BJ (cell line): ENCODE data around the gene SPAG16. TPM values are rescaled to one million over a fixed set of nuclear protein-coding genes. Genes with fewer than 3 reads are reported as not detected.

ENCODE experiments used
- CTCF ChIA-PET: fragments of 350-600 bp; formaldehyde crosslinking; extraction: SDS; loops from one replicate; lab custom pipeline; 2021; ENCODE audit warnings: antibody characterized with exemption, inconsistent platforms; lab: Yijun Ruan, JAX
- POLR2A ChIA-PET: fragments of 300-600 bp; sonication (Branson Sonifier 250); formaldehyde crosslinking; extraction: SDS; loops from one replicate; lab custom pipeline; 2021; ENCODE audit warnings: antibody characterized with exemption; lab: Charles Lee
- DNase-seq: peaks from one replicate; pipeline ENCODE4 v3.0.0-alpha.2; 2011; ENCODE audit warnings: low read depth
- H3K27me3 ChIP-seq: 2 replicates; pipeline ENCODE4 v1.6.0; 2011; ENCODE audit warnings: low read length; ENCODE audit not compliant: control insufficient read depth, insufficient read depth
- H3K36me3 ChIP-seq: 2 replicates; pipeline ENCODE4 v1.5.1; 2011; ENCODE audit warnings: low read length; ENCODE audit not compliant: control insufficient read depth, insufficient read depth
- H3K4me3 ChIP-seq: 2 replicates; pipeline ENCODE4 v1.5.1; 2011; ENCODE audit warnings: low read depth, mild to moderate bottlenecking, control low read depth, low read length
- CTCF ChIP-seq: IDR thresholded peaks from 2 replicates; pipeline ENCODE4 v1.5.1; 2011; ENCODE audit warnings: low read depth, mild to moderate bottlenecking, control low read depth, inconsistent platforms, low read length, moderate library complexity; ENCODE audit not compliant: insufficient read depth
- polyA plus RNA-seq: library from polyadenylated mRNA; depleted of rRNA; stranded (reverse); fragments of >200 nt; gene quantifications from 2 replicates; pipeline ENCODE4 v1.2.3, GENCODE V29; 2011

The SPAG16 gene
- polyA plus RNA-seq, 1 experiment, result 11.0 TPM

- POLR2A ChIA-PET, result no interaction called here
- H3K27me3 ChIP-seq, result no peaks in the 10 kb centered on the region
- H3K36me3 ChIP-seq, result no peaks in the 10 kb centered on the region
- H3K4me3 ChIP-seq, result no peak overlapping the region
- CTCF ChIA-PET, result no interaction called here
- DNase-seq, result no peak
- TF ChIP-seq CTCF, result no peak
These were observed 325.4 kb downstream of the SPAG16 start for GRCh38 chr2:213609570-213610170.

- POLR2A ChIA-PET, result no interaction called here
- no peak for TF ChIP-seq CTCF
- no peak overlapping the region for H3K4me3 ChIP-seq
- H3K36me3 ChIP-seq, result no peaks in the 10 kb centered on the region
- no peaks in the 10 kb centered on the region for H3K27me3 ChIP-seq
- CTCF ChIA-PET, result no interaction called here
- DNase-seq, result no peak
These were observed 342.9 kb downstream of the SPAG16 start for GRCh38 chr2:213627054-213627710.

DNA sequence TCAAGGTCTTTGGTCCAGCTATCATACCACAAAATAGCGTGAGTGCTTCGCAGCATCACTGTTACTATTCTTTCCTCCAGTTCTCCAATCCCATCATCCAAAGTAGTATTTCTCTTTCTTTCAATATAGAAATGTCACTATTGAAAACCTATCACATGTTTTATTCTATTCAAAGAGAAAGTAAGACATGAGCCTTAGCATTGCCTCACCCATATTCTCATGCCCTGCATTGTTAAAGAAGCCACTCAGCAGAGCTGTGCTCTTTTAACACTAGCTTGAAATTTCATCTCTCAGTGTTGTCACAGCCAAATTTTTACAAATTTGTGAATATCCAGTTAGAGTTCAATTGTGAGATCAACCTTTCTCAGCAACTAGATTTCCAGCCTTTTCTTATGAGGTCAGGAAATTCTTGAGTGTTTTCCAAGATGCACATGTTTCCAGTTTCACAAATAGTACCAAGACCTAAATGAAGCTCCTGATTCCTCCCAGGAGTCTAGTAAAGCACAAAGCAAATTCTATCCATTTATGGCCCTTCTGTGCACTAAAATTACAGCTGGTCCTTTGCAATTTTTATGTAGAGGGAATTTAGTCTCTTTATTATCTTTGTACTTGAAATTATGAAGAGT lies 343.7 kb downstream of the SPAG16 start:
- no peak overlapping the region for H3K4me3 ChIP-seq
- no peak for TF ChIP-seq CTCF
- no peak for DNase-seq
- no peaks in the 10 kb centered on the region for H3K27me3 ChIP-seq
- H3K36me3 ChIP-seq, result no peaks in the 10 kb centered on the region
- CTCF ChIA-PET, result no interaction called here
- POLR2A ChIA-PET, result no interaction called here

- Histone ChIP-seq H3K27me3 (no peaks in the 10 kb centered on the region), H3K4me3 (no peak overlapping the region), H3K36me3 (no peaks in the 10 kb centered on the region)
- ChIA-PET CTCF (interaction anchor here (1.7 kb wide), 1 partner anchor 24 kb away, joined by 3 read pairs; no protein-coding TSS in a partner anchor), POLR2A (no interaction called here)
- no peak for DNase-seq
- no peak for TF ChIP-seq CTCF
These were observed 356.6 kb downstream of the SPAG16 start for GRCh38 chr2:213640738-213641425.

DNA sequence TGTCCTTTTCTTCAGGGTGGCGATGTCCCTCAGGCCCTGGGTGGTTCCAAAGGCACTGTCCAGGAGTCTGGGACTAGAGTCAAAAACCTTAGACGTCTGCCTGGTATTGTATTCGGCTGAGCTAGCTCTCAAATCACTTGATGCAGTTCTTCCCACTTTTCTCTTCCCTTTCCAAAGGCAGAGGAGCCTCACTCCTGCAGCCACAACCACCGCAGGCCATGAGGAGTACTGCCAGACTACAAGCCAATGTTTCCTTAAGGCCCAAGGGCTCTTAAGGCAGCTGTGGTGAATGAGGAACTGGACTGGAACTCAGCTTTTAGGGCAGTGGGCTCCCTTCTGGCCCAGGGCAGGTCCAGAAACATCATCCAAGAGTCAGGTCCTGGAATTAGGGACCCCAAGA lies 360.7 kb downstream of the SPAG16 start:
- no peak for DNase-seq
- Histone ChIP-seq H3K4me3 (no peak overlapping the region), H3K36me3 (no peaks in the 10 kb centered on the region), H3K27me3 (no peaks in the 10 kb centered on the region)
- no peak for TF ChIP-seq CTCF
- CTCF ChIA-PET, result no interaction called here
- POLR2A ChIA-PET, result no interaction called here
